8988T (cell line): ENCODE measurements around the gene MICU1.

ENCODE experiments used
- DNase-seq: peaks from one replicate; pipeline ENCODE4 v3.0.0; 2011

MICU1 gene

DNA sequence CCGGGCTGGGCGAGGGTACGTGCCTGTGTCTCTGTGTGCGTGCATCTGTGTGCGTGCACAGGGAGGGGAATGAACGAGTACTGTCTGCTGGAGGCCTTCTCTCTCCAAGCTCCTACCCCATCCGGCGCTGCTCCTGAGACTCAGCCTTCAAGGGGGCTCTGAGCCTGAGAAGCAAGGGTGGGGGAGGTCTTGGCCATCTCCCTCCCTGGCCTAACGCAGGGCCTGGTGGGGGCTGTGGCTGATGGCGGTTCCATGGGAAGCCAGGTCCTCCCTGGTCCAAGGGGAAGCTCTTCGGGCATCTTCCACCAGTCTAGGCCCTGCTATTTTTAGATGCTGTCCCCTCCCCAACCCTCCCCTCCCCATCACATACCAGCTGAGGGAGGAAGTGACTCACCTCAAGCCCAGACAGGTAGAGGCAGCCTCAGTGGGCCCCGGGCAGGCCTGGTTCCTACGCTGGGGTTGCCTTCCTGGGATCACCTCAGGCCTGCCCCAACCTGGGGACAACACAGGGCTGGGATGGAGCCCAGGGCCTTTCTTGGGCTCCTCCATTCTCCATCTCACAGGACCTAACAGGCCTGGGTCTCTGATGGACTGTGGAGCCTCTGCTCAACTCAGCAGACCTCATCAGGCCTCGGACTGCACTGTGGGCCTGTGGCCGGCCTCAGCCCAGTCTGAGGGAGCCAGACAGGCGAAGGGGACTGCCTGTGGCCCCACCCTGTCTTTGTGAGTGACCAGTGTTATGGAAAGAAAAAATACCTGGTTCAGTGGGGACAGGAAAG, 303.4 kb downstream of the MICU1 start:
- DNase-seq: no peak

DNA sequence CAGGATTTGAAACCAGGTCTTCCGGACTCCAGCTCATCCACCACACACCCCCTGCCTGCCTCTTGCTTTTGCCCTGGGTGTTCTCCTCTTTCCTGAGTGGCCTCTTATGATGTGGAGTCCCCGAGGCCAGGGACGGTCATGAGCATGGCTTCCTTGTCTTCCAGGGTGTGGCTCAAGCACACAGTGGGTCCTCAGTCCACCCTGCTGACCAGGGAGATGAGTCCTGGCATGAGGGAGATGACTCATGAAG, 303.9 kb downstream of the MICU1 start:
- no peak for DNase-seq

DNA sequence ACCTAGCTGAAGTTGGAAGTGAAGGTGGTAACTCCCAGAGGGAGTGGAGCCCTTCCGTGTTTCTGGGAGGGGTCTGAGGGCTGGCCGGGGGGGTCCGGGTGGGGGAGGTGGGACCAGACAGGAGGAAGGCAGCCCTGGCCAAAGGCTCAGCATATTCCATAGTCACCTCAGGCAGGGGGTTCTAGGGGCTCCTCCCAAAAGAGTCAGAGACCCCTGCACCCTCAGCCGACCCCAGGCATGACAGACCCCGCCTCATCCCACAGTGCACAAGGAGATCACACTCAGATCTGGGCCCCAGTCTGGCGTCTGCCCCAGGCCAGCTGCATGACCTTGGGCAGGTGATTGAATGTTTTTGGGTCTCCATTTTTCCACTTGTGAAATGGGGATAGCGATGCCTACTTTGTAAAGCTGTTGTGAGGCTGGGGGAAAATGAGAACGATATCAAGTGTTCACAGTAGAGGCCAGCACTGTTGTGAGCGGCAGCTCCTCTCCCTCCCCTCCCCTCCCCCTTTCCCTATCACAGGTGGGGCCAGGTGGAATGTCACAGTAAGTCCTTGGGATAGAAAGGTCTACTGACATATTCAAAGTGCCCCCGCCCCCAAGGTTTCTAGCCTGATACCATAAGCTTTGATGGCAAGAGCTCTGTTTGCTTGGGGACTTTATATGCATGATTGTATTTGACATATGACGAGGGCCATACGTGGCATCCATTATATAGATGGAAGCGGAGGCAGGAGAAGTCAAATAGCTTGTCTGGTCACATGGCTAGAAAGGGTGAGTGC, 304.4 kb downstream of the MICU1 start:
- no peak for DNase-seq

DNA sequence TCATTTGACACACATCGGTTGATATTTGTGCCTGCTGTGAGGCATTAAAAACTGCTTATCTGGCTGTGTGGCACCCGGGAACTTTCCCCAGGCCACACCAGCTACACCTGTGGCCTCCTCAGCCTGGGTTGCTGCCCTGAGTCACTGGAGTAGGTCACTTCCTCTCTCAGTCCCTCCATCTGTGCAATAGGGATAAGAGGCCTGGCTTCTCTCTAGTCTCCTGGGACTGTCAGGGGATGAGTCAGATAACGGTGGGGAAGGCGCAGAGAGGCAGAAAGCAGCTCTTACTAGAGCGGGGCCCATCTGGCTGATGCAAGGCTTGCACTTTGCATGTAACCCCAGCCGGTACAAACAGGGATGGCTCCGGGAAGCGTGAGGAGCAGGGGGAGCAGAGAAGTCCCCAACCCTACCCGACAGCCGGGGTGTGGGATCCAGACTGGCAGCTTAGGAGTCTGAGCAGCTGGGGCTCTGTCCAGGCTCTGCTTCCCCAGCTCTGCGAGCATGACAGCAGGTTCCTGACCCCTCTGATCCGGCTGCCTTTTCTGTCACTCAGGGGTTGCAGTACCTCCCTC, 305.1 kb downstream of the MICU1 start:
- DNase-seq: peak; percentile 96

DNA sequence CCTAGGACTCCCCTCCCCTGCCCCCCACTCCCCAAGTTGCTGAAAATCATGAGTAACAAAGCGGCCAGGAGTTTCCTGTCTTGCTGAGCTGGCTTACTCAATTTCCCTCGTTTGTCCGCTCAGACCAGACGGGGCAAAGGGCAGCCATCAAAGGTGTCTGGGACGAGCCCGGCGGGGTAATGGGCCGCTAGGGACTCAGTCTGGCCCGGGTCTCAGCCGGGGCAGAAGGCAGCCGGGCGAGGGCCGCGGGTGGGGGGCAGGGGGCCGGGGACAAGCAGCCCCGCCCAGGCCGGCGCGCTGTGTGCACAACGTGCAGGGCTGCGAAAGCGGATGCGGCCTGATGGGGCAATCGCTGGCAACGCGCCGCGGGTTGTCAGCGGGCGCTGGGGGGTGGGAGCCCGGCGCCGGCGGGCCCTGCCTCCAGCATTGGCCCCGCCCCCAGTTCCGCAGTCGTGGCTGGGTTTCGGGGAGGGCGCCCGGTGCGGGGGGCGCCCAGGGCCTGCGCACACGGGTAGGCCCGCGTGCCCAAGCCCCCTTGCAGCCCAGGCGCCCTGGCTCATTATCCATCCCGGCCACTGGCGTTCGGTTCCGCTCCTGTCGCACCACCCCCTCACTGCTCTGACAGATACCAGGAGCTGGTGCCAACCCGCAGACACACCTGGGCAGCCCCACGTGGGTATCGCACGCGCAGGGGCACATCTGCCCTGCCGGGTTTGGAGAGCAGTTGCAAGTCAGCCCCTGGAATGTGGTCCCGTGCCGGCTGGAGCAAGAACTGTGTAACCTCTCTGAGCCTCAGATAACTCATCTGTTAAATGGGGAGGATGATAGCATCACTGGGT, 306.2 kb downstream of the MICU1 start:
- DNase-seq: peak; percentile 78

DNA sequence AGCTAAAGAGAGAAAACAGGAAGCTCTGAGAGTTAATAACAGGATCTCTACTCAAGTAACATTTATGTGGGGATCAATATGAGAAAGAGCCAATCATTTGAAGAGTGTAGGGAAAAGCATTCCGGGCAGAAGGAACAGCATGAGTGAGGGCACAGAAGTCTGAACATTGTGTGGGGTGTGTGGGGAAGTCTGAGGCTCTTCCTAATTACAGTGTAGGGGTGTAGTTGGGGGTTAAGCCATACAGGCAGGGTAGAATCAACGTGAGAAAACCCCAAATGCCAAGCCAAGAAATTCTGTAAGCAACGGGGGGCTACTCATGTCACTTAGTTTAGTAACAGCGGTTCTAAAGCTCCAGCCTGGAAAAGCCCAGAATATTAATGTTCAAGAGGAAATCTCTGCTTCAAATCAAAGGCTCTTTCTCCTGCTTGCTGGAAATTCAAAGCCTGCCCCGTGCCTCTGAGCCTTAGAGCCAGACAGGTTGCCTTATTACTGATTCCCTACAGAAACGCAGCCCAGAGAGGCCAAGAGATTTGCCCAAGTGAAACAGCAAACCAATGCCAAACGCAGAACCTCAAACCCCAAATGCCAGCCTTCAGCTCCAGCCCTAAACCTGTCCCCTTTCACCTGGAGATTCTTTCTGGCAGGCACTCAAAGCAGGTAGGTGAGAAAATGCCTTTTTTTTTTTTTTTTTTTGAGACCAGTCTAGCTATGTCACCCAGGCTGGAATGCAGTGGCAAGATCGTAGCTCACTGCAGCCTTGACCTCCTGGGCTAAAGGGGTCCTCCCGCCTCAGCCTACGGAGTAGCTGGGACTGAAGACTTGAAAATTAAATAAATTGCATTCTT, 307.2 kb downstream of the MICU1 start:
- DNase-seq: no peak
